Neural progenitor cell (in vitro differentiated cells): Measurements from ENCODE around the gene EIF2B5. TPM values are rescaled to one million over a fixed set of nuclear protein-coding genes. Genes with fewer than 3 reads are reported as not detected.

Experiments
- DNase-seq: peaks from one replicate; pipeline ENCODE4 v3.0.0-alpha.2; 2016; ENCODE audit warnings: low spot score
- H2AFZ ChIP-seq: fragments of 200-600 bp; sonication (generic); replicated peaks from 2 replicates; pipeline ENCODE4 v1.6.1; 2016; ENCODE audit warnings: antibody characterized with exemption
- H3F3A ChIP-seq: fragments of 200-600 bp; sonication (generic); 2 replicates; pipeline ENCODE4 v1.6.1; 2016; ENCODE audit warnings: antibody characterized with exemption, low read depth
- H3K27ac ChIP-seq: fragments of 200-600 bp; sonication (generic); 2 replicates; pipeline ENCODE4 v1.5.1; 2016; ENCODE audit warnings: mild to moderate bottlenecking
- H3K27me3 ChIP-seq: fragments of 200-600 bp; sonication (generic); 2 replicates; pipeline ENCODE4 v1.6.1; 2016; ENCODE audit warnings: mild to moderate bottlenecking, moderate library complexity
- H3K36me3 ChIP-seq: fragments of 200-600 bp; sonication (generic); 2 replicates; pipeline ENCODE4 v1.5.1; 2016
- H3K4me1 ChIP-seq: fragments of 200-600 bp; sonication (generic); 2 replicates; pipeline ENCODE4 v1.6.1; 2016; ENCODE audit warnings: mixed run types
- H3K4me2 ChIP-seq: fragments of 200-600 bp; sonication (generic); 2 replicates; pipeline ENCODE4 v1.6.1; 2016
- H3K4me3 ChIP-seq: fragments of 200-600 bp; sonication (generic); 2 replicates; pipeline ENCODE4 v1.5.1; 2016
- H3K79me2 ChIP-seq: fragments of 200-600 bp; sonication (generic); 2 replicates; pipeline ENCODE4 v1.6.1; 2016; ENCODE audit warnings: low read depth
- H3K9ac ChIP-seq: fragments of 200-600 bp; sonication (generic); 2 replicates; pipeline ENCODE4 v1.6.1; 2016
- H3K9me3 ChIP-seq: fragments of 200-600 bp; sonication (generic); 2 replicates; pipeline ENCODE4 v1.5.1; 2016; ENCODE audit warnings: low read depth
- H4K20me1 ChIP-seq: fragments of 200-600 bp; sonication (generic); 2 replicates; pipeline ENCODE4 v1.6.1; 2016; ENCODE audit warnings: low read depth
- H3K27ac Mint-ChIP-seq: 3 replicates; pipeline ENCODE4 v1.8.0; 2021; ENCODE audit warnings: mixed read lengths
- H3K27me3 Mint-ChIP-seq: 2 replicates; pipeline ENCODE4 v1.8.0; 2022; ENCODE audit warnings: low read depth, mild to moderate bottlenecking, inconsistent platforms, moderate library complexity, mixed read lengths; ENCODE audit not compliant: insufficient read depth
- H3K36me3 Mint-ChIP-seq: 3 replicates; pipeline ENCODE4 v1.8.0; 2021; ENCODE audit warnings: mixed read lengths
- H3K4me1 Mint-ChIP-seq: 3 replicates; pipeline ENCODE4 v1.8.0; 2021; ENCODE audit warnings: mixed read lengths
- H3K4me3 Mint-ChIP-seq: 3 replicates; pipeline ENCODE4 v1.8.0; 2021; ENCODE audit warnings: mild to moderate bottlenecking, moderate library complexity, mixed read lengths
- H3K9me3 Mint-ChIP-seq: 3 replicates; pipeline ENCODE4 v1.8.0; 2020; ENCODE audit warnings: mixed read lengths
- CTCF ChIP-seq: fragments of 200-600 bp; sonication (generic); IDR thresholded peaks from 2 replicates; pipeline ENCODE4 v1.5.1; 2017; ENCODE audit warnings: antibody characterized with exemption, mild to moderate bottlenecking
- EZH2 ChIP-seq: fragments of 200-600 bp; sonication (generic); IDR thresholded peaks from 2 replicates; pipeline ENCODE4 v1.6.1; 2017; ENCODE audit warnings: antibody characterized with exemption, mild to moderate bottlenecking, moderate library complexity
- EZH2phosphoT487 ChIP-seq: fragments of 200-600 bp; sonication (generic); IDR thresholded peaks from 2 replicates; pipeline ENCODE4 v1.6.1; 2017; ENCODE audit warnings: antibody characterized with exemption
- total RNA-seq: library from RNA; depleted of rRNA; stranded (reverse); fragments of >200 nt; gene quantifications from 2 replicates; pipeline ENCODE4 v1.2.3, GENCODE V29; 2015; ENCODE audit warnings: low replicate concordance

EIF2B5 gene
- total RNA-seq, 1 donor from 2014 or later, result 69.1 TPM

DNA sequence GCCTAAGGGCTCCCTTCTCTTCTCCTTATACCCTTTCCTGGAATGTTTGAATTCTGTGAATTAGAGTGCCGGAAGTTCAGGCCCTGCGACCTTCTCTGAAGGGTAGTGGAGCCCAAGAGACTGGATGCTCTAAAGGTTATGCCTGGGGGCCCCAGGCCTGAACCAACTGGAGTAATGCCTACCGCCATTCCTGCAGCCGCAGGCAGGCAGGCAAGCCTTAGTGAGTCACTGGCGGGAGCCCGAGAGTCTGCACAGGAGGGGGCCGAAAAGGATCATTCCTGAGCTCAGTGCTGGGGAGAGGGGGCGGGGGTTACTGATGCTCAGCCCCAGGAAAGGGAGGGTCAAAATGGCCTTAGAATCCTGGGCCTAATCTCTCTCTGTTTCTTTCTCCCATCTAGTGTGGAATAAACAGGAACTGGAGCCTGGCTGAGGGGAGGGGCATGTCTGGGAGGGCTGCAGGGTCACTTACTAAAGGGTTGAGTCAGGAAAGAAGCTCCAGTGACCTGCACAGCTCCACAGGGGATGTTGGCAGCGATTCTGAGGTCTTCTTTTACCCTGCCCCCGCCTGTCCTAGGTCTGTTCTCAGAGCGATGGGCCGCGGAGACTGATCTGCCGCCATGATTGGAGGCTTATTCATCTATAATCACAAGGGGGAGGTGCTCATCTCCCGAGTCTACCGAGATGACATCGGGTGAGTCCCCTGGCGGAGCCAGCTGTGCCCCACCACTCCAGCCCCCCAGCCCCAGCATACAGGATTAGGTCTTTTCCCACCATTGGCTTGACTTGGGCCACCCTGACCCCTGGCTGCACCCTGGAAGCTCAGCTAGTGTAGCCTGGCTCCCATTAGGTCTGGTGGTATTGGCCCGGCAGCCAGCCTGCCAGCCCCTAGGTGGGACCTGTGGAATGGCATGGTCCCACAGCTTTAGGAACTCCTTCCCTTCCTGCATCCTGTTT is 41.5 kb downstream of the EIF2B5 start:
- H3K27me3 ChIP-seq, result no peaks in the 10 kb centered on the region
- H3K36me3 ChIP-seq, result no peaks in the 10 kb centered on the region
- peak; percentile 96 for DNase-seq
- Mint-ChIP-seq H3K4me3 (peak overlapping the region; percentile 92), H3K4me1 (peaks cover 42% of the 10 kb centered on the region), H3K27me3 (peaks cover 6% of the 10 kb centered on the region), H3K27ac (peak overlapping the region; percentile 95), H3K9me3 (no peaks in the 10 kb centered on the region), H3K36me3 (peaks cover 36% of the 10 kb centered on the region)
- TF ChIP-seq EZH2phosphoT487, result no peak
- TF ChIP-seq CTCF, result peak; percentile 9
- peak overlapping the region; percentile 81 for H3K27ac ChIP-seq
- H3K4me2 ChIP-seq, result peak overlapping the region; percentile 98
- H3F3A ChIP-seq, result peaks cover 34% of the 10 kb centered on the region
- H3K9ac ChIP-seq, result no peak overlapping the region
- no peaks in the 10 kb centered on the region for H3K9me3 ChIP-seq
- H3K4me1 ChIP-seq, result peaks cover 22% of the 10 kb centered on the region
- H3K4me3 ChIP-seq, result peak overlapping the region; percentile 97
- peaks cover 44% of the 10 kb centered on the region for H3K79me2 ChIP-seq
- H2AFZ ChIP-seq, result no peak overlapping the region
- H4K20me1 ChIP-seq, result peaks cover 32% of the 10 kb centered on the region

- peaks cover 32% of the 10 kb centered on the region for H4K20me1 ChIP-seq
- peak; percentile 79 for DNase-seq
- H3K79me2 ChIP-seq, result peaks cover 44% of the 10 kb centered on the region
- Mint-ChIP-seq H3K4me1 (peaks cover 38% of the 10 kb centered on the region), H3K36me3 (peaks cover 32% of the 10 kb centered on the region), H3K27me3 (peaks cover 6% of the 10 kb centered on the region), H3K9me3 (no peaks in the 10 kb centered on the region), H3K4me3 (peak overlapping the region; percentile 92), H3K27ac (no peak overlapping the region)
- no peak overlapping the region for H2AFZ ChIP-seq
- peak overlapping the region; percentile 56 for H3K27ac ChIP-seq
- no peaks in the 10 kb centered on the region for H3K27me3 ChIP-seq
- H3K36me3 ChIP-seq, result no peaks in the 10 kb centered on the region
- H3F3A ChIP-seq, result peaks cover 34% of the 10 kb centered on the region
- peak overlapping the region; percentile 97 for H3K4me3 ChIP-seq
- peak overlapping the region; percentile 98 for H3K4me2 ChIP-seq
- no peak overlapping the region for H3K9ac ChIP-seq
- peaks cover 22% of the 10 kb centered on the region for H3K4me1 ChIP-seq
- no peaks in the 10 kb centered on the region for H3K9me3 ChIP-seq
- TF ChIP-seq EZH2phosphoT487, result no peak
- no peak for TF ChIP-seq CTCF
Measured at GRCh38 chr3:184177331-184177731, 42.2 kb downstream of the EIF2B5 start.

DNA sequence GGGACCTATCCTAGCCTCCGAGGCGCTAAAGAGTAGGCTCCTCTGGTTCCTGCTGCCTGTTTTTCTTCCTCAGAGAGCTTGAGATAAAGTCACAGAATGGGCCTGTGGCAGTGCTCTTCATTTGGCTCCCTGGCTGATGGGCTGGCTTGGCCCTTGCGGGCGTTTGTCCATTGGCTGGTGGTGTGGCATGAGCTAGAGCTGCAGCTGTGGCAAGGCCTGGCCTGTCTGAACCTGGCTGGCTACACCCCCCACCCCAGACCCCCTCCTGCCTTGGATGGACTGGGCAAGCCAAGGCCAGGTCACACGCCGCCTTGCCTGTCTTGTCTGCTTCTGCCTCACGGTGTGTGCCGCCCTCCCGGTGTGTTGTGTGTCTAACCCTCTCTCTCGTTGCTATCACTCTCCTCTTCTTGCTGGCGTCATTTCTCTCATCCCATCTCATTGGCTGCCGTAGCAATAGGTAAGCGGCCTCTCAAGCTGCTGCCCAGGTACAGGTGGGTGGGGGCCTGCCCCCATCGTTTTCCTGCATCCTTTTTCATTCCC is 42.7 kb downstream of the EIF2B5 start:
- H4K20me1 ChIP-seq, result peaks cover 32% of the 10 kb centered on the region
- peaks cover 34% of the 10 kb centered on the region for H3F3A ChIP-seq
- peak overlapping the region; percentile 92 for H3K4me3 Mint-ChIP-seq
- H3K4me1 Mint-ChIP-seq, result peaks cover 38% of the 10 kb centered on the region
- H3K9me3 ChIP-seq, result no peaks in the 10 kb centered on the region
- H3K4me3 ChIP-seq, result peak overlapping the region; percentile 97
- no peak for TF ChIP-seq CTCF
- no peak for TF ChIP-seq EZH2
- no peak for TF ChIP-seq EZH2phosphoT487
- H3K4me1 ChIP-seq, result peaks cover 22% of the 10 kb centered on the region
- H3K79me2 ChIP-seq, result peaks cover 44% of the 10 kb centered on the region
- H3K27ac ChIP-seq, result peak overlapping the region; percentile 56
- peaks cover 6% of the 10 kb centered on the region for H3K27me3 Mint-ChIP-seq
- no peaks in the 10 kb centered on the region for H3K36me3 ChIP-seq
- H2AFZ ChIP-seq, result no peak overlapping the region
- DNase-seq, result no peak
- H3K9ac ChIP-seq, result no peak overlapping the region
- no peaks in the 10 kb centered on the region for H3K9me3 Mint-ChIP-seq
- no peak overlapping the region for H3K27ac Mint-ChIP-seq
- H3K36me3 Mint-ChIP-seq, result peaks cover 33% of the 10 kb centered on the region
- H3K4me2 ChIP-seq, result peak overlapping the region; percentile 98
- no peaks in the 10 kb centered on the region for H3K27me3 ChIP-seq
